IPS-NIHi7 (cell line): ENCODE data around the gene TUG1.

Experiments
- DNase-seq: peaks from one replicate; pipeline ENCODE4 v3.0.0; 2012; ENCODE audit warnings: mixed read lengths; ENCODE audit errors: extremely low spot score

Gene TUG1

DNA sequence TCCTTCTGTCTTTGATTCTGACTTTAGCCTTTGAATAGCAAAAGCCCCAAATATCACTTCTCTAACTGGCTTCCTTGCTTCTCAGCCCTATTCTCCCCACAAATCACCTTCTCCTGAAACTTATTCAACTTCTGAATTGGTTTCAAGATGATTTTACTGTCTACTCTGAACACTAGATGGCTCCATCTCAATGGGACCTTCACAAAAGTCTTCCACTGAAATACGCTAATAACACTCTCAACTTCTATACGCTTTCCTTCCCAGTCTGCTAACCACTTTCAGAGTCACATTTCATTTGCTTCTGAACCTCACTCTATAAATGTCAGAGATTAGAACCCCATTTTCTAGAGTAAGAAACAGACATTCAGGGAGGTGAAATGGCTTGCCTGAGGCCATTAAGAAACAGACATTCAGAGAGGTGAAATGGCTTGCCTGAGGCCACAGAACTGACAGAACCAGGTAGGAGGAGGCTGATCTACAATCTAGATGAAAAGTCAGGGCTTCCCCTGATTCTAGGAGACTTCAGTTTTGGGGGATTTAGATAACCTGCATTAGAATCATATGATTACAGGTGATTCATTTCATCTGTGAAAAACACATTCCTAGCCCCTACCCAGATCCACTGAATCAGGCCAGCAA lies 21.1 kb upstream of the TUG1 start:
- DNase-seq: peak; percentile 35

DNA sequence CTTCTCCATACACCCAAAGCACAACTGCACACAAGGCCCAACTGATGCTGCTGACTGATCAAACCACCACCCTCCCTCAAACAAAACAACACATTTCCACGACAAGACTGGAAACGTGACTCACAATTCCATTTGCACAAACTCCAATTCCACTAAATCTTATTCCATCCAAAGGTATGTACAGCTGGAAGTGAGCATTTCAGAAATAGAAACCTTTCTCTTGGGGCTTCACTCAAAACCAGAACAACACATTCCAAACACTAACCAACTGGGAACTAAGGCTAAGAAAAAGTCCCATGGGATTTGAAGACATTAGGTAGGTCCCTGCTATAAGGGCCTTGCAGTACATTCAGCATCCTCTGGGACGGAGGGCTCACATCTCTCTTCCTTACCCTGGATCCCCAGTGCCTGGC lies 20.1 kb upstream of the TUG1 start:
- DNase-seq: no peak

DNA sequence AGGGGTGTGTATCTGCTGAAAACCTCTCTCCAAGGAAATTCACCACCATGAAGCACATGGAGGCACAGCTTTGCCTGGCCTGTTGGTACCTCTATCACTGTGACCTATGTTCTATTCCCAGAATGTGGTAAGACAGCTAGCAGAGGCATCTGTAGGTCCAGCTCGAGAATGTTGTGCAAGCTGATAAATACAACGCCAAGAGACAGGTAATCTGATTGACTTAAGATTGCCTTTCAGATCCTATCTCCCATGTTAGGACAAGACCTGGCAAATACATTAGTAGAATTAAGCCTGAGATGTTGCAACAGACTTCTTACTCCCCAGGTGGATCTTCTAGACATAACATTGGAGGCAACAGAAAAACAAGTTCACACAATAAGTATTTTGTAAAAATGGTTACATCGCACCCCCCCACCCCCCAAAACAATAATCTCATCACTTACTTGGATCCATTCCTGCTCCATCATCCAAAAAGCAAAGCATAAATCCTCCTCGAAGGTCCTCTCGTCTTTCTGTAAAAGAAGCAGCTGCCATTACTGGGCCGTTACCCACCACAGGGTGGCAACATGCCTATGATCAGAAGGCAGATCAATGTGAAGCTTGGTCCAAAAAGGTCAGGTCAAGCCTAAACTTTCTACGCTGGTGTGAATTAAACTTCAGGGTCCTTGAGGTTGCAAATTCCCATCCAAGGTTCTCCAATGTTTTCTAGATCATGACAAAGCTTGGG lies 19.0 kb upstream of the TUG1 start:
- DNase-seq: no peak

DNA sequence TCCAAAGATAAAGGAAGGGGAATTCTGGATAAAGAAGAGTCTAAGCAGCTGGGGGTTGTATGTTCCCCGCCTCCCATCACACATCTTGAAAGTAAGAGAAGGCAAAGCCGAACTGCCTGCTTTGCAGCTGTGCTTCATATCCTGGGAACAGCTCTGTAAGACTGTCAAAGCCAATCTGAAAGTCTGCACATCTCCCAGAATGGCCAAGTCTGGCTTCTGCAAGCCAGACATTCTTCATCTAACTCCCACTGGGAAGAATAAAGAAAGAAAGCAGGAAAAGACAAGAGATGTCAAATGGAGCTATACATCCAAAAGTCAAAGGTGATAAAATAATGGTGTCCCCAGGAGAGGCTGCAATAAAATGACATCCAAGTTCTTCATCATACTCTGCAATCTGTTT lies 15.9 kb upstream of the TUG1 start:
- no peak for DNase-seq

DNA sequence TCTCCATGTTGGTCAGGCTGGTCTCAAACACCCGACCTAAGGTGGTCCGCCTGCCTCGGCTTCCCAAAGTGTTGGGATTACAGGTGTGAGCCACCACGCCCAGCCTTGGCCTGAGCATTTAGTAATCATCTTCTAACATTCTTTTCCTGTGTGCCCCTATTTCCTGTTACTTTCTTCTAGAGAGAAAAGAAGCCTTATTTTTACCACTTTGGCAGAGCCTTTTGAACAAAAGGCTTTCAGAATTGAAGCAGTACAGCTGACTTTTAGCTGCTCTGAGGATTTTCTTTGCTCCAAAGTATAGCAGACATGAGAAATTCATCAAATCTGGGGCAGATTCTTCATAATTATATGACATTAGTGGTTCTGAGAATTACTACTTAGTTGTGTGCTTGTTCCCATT lies 13.9 kb upstream of the TUG1 start:
- no peak for DNase-seq

DNA sequence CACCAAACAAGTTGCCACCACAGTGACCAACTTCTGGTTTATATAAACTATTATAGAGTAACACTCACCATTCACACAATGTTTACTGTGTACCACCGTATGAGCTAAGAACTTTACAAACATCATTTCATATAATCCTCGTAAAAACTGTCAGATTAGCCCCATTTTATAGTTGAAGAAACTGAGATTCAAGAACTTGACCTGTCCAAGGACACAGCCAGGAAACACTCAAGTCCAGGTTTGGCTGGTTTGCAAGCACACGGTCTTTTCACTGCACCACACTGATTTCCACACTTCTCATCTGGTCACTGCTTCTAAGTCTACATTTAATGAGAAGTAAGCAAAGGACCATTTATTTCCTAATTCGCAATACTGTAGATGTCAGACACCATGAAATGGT lies 4.2 kb upstream of the TUG1 start:
- no peak for DNase-seq

DNA sequence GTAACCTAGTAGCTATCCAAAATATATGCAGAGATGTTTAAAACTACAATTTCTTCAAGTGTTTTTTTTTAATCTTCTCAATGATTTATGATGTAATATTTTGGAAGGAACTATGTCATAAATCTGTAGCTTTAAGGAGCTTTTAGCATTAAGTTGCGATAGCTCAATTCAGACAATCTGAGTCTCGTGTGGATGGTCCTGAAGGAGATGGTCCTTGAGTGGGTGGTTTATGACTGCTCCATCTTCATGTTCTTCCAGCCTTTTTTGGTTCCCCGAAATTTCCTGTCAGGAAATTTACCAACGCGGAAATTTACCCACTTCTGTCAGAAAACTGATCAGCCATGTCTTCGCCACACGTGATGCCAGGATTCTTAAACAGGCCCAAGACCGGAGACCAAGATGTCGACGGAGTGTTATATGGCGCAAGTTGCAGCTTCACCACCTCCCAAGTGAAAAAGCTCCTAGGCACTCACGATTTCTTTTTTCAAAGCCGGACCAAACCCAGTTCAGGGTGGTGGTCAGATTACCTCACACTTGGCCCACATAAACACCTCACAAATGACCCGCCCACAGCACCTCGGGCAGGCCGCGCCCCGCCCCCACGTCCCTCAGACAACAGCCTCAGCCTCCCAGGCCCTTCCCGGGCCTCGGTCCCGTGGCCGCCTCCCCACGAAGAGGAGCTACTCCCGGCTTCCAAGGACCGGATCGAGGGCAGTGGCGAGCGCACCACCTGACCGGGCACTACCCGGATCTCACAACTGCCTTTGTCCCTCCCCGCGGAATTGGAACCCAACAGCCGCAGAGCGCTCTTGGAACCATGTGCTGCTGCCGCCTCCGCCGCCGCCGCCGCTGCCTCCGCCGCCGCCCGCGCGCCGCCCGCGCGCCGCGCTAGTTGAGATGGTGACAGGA lies 796 bp upstream of the TUG1 start, which contains the start of gene MORC2:
MORC2 (minus strand) TSS at position 760 of the 909 bp plus-strand sequence. CDS start 885 bp downstream, outside the sequence.
- DNase-seq: peak; percentile 67

DNA sequence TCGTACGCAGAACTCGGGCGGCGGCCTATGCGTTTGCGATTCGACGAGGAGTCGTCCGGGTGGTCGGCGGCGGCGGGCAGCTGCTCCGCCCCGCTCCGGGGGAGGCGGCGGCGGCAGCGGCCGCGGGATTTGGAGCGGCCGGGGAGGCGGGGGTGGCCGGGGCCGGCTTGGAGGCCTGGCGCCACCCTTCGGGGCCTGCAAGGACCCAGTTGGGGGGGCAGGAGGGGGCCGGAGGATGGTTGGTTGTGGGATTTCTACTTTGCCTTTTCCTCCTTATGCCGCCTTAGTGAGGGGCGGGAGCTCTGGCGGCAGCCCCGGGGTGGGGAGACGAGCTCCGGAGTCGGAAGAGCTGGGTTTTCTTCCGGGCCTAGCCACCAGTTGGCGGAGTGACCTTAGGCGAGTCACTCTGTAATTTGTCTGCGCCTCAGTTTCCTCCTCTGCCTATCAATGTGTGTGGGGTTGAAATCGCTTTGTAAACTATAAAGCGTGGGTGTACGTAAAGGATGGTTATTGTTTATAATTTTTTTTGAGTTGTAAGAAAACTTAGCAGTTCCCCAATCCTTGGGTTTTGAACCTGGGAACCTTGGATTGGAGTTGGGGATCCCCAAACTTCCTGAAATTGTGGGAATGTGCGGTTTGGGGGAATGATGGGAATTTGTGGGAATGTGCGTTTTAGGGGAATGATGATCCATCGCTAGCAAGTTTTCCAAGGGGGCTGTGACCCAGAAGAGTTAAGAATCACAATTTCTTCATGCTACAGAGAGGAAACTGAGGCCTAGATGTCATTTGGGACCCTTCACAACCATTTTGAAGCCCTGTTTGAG lies 679 bp downstream of the TUG1 start:
- peak; percentile 56 for DNase-seq

DNA sequence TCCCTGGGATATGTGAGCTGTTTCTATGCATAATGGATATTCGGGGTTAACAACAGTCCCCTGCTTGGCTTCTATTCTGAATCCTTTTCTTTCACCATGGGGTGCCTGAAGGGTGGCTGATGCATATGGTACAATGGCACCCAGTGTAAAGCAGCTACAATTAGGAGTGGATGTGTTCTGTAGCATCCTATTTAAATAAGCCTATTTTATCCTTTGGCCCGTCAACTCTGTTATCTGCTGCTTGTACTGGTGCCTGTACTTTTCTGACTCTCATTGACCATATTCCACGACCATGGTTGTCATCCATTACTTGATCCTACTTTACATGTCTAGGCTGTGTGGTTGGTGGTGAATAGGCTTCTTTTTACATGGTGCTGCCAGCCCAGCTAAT lies 1.3 kb downstream of the TUG1 start:
- DNase-seq: no peak

DNA sequence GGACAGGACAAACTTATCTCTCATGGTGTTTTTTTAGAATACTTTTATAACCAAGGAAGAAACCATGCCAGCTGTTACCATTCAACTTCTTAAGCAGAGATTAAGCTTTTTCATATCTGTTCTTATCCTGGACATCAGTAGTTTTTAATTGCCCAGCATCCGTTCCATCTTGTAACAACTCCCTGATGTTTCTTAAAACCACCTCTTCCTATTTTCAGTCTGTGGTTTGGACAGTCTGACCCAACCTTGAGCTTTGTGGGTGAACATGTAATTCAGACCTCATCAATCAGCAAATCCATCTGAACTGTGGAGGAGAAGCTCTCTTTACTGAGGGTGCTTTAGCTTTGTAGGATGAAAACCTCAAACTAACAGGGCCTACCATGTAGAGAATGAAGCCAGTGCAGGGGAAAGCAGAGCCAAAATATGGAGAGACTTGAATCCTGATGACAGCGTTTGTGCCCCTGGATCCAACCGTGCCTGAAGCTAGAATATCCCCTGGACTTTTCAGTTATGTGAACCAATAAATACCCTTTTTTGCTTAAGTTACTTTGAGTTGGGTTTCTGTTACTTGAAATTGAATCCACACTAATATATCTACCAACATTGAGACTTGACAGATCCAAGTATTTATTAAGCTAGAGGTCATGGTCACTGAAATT lies 9.4 kb downstream of the TUG1 start:
- DNase-seq: no peak

DNA sequence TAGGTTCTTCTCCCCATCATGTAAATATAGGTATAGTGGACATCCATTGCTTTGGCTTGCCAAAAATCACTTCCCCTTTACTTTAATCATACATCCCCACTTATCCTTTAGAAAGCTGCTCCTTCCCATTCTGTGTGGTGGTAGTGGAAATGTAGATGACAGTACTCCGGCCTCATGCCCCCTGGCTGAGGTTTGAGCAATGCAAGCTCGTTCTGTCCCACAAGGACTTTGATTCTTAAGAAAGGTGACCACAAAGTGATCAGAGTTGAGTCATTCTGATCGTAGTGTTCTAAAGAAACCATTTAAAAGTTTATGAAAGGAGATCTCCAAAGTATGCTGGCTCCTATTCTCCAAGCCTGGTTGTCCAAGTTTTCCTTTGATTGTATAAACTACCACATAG lies 10.9 kb downstream of the TUG1 start:
- DNase-seq: no peak

DNA sequence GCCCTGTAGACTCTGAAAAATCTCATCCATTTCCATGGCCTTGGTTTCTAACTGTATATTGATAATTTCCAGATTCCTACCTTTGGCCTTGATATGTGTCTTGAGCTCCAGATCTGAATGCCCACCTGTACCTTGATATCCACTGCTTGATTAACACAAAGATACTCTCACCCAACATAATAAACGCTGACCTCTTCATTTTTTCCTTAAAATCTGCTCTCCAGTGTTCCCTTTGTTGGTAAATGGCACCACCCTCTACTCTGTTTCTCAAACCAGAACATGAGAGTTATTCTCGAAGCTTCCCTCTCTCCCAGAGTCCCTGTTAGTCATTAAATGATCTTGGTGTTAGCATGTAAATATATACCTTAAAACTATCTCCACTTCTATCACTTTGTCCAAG lies 13.4 kb downstream of the TUG1 start:
- DNase-seq: no peak

DNA sequence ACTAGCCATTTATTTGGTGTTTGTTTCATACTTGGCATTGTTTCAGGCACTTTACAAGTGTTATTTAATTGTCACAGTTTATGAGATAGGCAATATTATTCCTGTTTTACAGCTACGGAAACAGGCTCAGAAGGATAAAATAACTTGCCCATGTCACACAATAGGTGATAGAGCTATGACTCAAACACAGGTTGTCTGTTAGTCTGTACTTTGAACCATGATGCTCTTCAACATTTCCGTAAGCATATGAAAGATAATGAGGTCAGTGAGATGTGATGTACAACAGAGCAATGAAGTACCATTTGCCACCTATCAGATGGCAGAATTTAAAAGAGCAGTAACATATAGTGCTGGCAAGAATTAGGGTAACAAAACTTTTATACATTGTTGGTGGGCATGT lies 15.3 kb downstream of the TUG1 start:
- no peak for DNase-seq

DNA sequence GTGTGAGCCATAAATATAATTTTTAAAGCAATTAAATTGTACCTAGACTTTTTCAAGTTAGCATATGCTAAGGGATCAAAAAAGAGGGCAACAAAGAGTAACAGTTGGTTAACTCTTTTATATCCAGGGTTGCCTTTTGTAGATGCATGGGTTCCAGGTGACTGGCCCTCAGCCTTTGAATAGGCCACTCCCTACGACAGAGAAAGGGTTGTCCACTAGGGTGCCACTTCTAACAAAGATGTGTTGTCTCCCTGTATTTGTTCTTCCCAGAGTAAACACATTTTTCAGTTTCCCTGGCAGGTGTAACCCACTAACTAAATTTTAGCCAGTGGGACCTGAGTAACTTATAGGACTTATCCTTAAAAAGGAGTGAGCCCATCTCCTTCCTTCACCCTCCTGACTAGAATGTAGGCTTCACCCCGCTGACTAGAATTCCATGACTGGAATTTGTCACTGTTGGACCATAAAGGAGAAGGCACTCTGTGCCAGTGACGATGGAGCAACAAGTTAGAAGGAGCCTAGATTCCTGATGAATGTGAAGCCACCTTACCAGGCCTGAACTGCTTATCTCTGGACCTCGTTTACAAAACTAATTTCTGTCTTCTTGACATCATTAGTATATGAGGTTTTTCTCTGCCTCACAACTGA lies 16.6 kb downstream of the TUG1 start:
- no peak for DNase-seq

DNA sequence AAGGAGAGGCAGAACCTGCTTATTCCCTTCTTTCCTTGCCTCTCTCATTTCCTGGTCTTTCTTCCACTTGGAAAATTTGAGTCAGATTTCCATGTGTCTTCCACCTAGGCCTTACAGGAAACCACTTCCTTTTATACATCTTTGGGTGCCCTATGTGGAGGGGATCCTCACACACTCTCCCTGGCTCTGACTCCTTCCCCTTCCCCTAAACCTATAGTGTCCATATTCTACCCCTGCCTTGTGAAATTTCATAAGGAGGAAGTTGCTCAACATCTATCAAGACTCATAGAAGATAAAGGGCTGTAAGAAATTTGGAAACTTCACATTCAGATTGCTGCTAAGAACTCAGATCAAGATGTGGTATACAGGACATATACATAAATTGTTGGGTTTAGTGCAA lies 20.4 kb downstream of the TUG1 start:
- no peak for DNase-seq

DNA sequence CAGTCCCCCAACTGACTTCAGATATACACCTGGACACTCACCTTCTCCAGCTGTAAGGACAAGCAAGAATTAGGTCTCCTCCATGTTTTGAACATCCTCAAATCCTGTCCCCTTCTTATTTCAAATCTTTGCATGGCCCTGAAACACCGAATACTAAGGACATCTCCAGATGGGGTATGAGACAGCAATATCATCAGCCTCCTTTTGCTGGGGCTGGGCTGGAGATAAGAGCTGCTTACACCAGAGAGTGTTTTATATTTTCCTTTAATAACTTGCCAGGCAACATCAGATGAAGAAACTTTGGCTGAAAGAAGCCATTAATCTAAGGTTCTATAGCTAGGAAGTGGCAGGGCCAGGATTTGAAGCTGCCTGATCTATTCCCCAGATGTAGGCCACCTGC lies 21.6 kb downstream of the TUG1 start:
- no peak for DNase-seq

DNA sequence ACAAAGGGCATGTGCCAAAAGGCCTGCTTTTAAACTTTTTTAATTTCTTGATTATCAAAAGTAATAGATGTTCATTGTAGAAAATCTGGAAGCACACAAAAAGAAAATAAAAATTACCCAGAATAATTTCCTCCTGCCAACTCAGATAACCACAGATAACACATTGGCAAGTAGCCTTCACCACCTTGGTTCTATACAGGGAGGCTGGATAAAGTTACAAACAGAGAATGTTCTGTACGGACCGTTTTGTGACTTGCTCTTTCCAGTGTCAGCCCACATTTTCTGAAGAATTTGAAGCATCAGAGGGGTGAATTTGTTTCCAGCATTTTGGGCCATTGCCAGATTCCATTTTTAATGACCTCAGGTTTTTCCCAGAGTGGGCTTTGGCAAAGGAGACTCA lies 23.5 kb downstream of the TUG1 start:
- DNase-seq: no peak

DNA sequence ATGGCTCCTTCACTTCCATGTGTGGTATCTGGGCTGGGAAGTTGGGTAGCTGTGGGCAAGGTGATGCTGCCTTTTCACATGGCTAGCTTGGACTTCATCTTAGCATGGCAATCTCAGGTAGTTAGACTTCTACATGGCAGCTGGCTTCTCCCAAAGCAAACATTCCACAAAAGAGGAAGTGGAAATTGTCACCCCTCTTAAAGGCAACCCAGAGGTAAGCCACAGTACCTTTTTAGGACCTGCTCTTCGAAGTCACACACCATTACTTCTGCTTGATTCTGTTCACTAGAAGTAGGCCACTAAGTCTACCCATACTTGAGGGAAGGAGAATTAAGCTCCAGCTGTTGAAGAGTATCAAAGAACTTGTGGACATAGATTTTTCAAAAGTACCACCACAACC lies 25.9 kb downstream of the TUG1 start:
- no peak for DNase-seq

DNA sequence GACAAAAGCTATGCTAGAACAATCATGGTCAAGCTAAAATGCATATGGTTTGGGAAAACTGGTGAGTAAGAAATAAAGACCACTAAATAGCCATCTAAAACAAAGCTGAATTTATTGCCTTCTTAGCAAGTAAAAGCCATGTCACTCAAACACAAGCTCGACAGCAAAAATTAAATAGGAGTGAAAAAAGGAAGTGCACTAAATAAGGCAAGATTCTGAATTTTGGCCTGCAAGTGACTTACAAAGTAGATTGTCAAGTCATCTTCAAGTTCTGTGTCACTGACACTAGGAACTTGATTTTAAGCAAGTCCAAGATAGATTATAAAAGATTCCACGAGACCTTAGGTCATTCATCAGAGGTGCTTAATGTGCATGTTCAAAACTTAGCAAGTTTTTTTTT lies 27.4 kb downstream of the TUG1 start:
- no peak for DNase-seq

DNA sequence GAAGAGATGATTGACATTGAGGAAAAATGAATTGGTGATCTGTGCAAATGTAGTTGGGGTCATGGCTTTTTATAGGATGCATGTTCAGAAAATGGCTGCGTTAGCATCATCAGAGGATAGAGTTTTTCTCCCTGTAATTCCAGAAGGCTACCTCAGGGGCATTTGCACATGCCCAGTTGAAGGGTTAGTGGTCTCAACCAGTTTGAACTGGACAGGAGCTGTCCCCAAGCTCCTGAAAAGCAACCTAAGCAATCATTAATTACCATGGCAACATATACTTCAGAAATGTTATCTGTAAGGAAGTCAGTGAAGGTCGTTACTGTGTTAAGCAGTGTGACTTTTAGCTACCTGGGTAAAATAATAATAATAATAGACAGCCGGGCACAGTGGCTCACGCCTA lies 29.3 kb downstream of the TUG1 start:
- no peak for DNase-seq
